ENCODE results near the gene MAP1A. TPM values are rescaled to one million over a fixed set of nuclear protein-coding genes. Genes with fewer than 3 reads are reported as not detected.

Gene MAP1A
- total RNA-seq, 2 donors from 2014 or later: 1.7 to 3.5 TPM

Other genes with a start within 250 kb of the MAP1A start
- gene TGM7, start 215.4 kb upstream of the MAP1A start, total RNA-seq: not detected
- 10 to 100 TPM in 1 of 2 donors, 1 to 10 TPM in 1; 7.1 to 10.4 TPM for gene LCMT2, start 187.0 kb upstream of the MAP1A start, total RNA-seq
- gene ZSCAN29, start 146.6 kb upstream of the MAP1A start, total RNA-seq: 10 to 100 TPM; 18.6 to 20.6 TPM
- 10 to 100 TPM; 32.3 to 41.3 TPM for gene TUBGCP4, start 146.5 kb upstream of the MAP1A start, total RNA-seq
- gene TP53BP1, start 24.5 kb upstream of the MAP1A start, total RNA-seq: 10 to 100 TPM; 29.9 to 30.9 TPM
- gene PPIP5K1, start 72.6 kb downstream of the MAP1A start, total RNA-seq: 10 to 100 TPM; 20.2 to 43.6 TPM
- gene CKMT1B, start 76.4 kb downstream of the MAP1A start, total RNA-seq: under 1 TPM in 1 of 2 donors, not detected in 1; 0.32 TPM
- 1 to 10 TPM; 1.1 to 4.4 TPM for gene STRC, start 101.2 kb downstream of the MAP1A start, total RNA-seq
- gene CATSPER2, start 131.2 kb downstream of the MAP1A start, total RNA-seq: 1 to 10 TPM; 2.5 to 8.8 TPM
- under 1 TPM in 1 of 2 donors, not detected in 1; 0.28 TPM for gene CKMT1A, start 176.3 kb downstream of the MAP1A start, total RNA-seq
- gene PDIA3, start 228.8 kb downstream of the MAP1A start, total RNA-seq: 100 to 1,000 TPM; 193 to 253 TPM

Measured in activated T-helper 17 cell treated with anti-CD3 and anti-CD28 coated beads, Interleukin-2, amount 50 U/mL, for 72 hours (primary cell).